Neural progenitor cell (in vitro differentiated cells): ENCODE results near the gene C22orf31. TPM values are rescaled to one million over a fixed set of nuclear protein-coding genes. Genes with fewer than 3 reads are reported as not detected.

Experiments
- DNase-seq: peaks from one replicate; pipeline ENCODE4 v3.0.0-alpha.2; 2016; ENCODE audit warnings: low spot score
- H2AFZ ChIP-seq: fragments of 200-600 bp; sonication (generic); replicated peaks from 2 replicates; pipeline ENCODE4 v1.6.1; 2016; ENCODE audit warnings: antibody characterized with exemption
- H3F3A ChIP-seq: fragments of 200-600 bp; sonication (generic); 2 replicates; pipeline ENCODE4 v1.6.1; 2016; ENCODE audit warnings: antibody characterized with exemption, low read depth
- H3K27ac ChIP-seq: fragments of 200-600 bp; sonication (generic); 2 replicates; pipeline ENCODE4 v1.5.1; 2016; ENCODE audit warnings: mild to moderate bottlenecking
- H3K27me3 ChIP-seq: fragments of 200-600 bp; sonication (generic); 2 replicates; pipeline ENCODE4 v1.6.1; 2016; ENCODE audit warnings: mild to moderate bottlenecking, moderate library complexity
- H3K36me3 ChIP-seq: fragments of 200-600 bp; sonication (generic); 2 replicates; pipeline ENCODE4 v1.5.1; 2016
- H3K4me1 ChIP-seq: fragments of 200-600 bp; sonication (generic); 2 replicates; pipeline ENCODE4 v1.6.1; 2016; ENCODE audit warnings: mixed run types
- H3K4me2 ChIP-seq: fragments of 200-600 bp; sonication (generic); 2 replicates; pipeline ENCODE4 v1.6.1; 2016
- H3K4me3 ChIP-seq: fragments of 200-600 bp; sonication (generic); 2 replicates; pipeline ENCODE4 v1.5.1; 2016
- H3K79me2 ChIP-seq: fragments of 200-600 bp; sonication (generic); 2 replicates; pipeline ENCODE4 v1.6.1; 2016; ENCODE audit warnings: low read depth
- H3K9ac ChIP-seq: fragments of 200-600 bp; sonication (generic); 2 replicates; pipeline ENCODE4 v1.6.1; 2016
- H3K9me3 ChIP-seq: fragments of 200-600 bp; sonication (generic); 2 replicates; pipeline ENCODE4 v1.5.1; 2016; ENCODE audit warnings: low read depth
- H4K20me1 ChIP-seq: fragments of 200-600 bp; sonication (generic); 2 replicates; pipeline ENCODE4 v1.6.1; 2016; ENCODE audit warnings: low read depth
- H3K27ac Mint-ChIP-seq: 3 replicates; pipeline ENCODE4 v1.8.0; 2021; ENCODE audit warnings: mixed read lengths
- H3K27me3 Mint-ChIP-seq: 2 replicates; pipeline ENCODE4 v1.8.0; 2022; ENCODE audit warnings: low read depth, mild to moderate bottlenecking, inconsistent platforms, moderate library complexity, mixed read lengths; ENCODE audit not compliant: insufficient read depth
- H3K36me3 Mint-ChIP-seq: 3 replicates; pipeline ENCODE4 v1.8.0; 2021; ENCODE audit warnings: mixed read lengths
- H3K4me1 Mint-ChIP-seq: 3 replicates; pipeline ENCODE4 v1.8.0; 2021; ENCODE audit warnings: mixed read lengths
- H3K4me3 Mint-ChIP-seq: 3 replicates; pipeline ENCODE4 v1.8.0; 2021; ENCODE audit warnings: mild to moderate bottlenecking, moderate library complexity, mixed read lengths
- H3K9me3 Mint-ChIP-seq: 3 replicates; pipeline ENCODE4 v1.8.0; 2020; ENCODE audit warnings: mixed read lengths
- CTCF ChIP-seq: fragments of 200-600 bp; sonication (generic); IDR thresholded peaks from 2 replicates; pipeline ENCODE4 v1.5.1; 2017; ENCODE audit warnings: antibody characterized with exemption, mild to moderate bottlenecking
- EZH2 ChIP-seq: fragments of 200-600 bp; sonication (generic); IDR thresholded peaks from 2 replicates; pipeline ENCODE4 v1.6.1; 2017; ENCODE audit warnings: antibody characterized with exemption, mild to moderate bottlenecking, moderate library complexity
- EZH2phosphoT487 ChIP-seq: fragments of 200-600 bp; sonication (generic); IDR thresholded peaks from 2 replicates; pipeline ENCODE4 v1.6.1; 2017; ENCODE audit warnings: antibody characterized with exemption
- total RNA-seq: library from RNA; depleted of rRNA; stranded (reverse); fragments of >200 nt; gene quantifications from 2 replicates; pipeline ENCODE4 v1.2.3, GENCODE V29; 2015; ENCODE audit warnings: low replicate concordance

Gene C22orf31
- total RNA-seq, 1 donor from 2014 or later: not detected

- peaks cover 52% of the 10 kb centered on the region for H3K4me1 Mint-ChIP-seq
- peaks cover 17% of the 10 kb centered on the region for H4K20me1 ChIP-seq
- H3K9ac ChIP-seq: no peak overlapping the region
- peak overlapping the region; percentile 64 for H2AFZ ChIP-seq
- H3K36me3 ChIP-seq: no peaks in the 10 kb centered on the region
- H3K27ac Mint-ChIP-seq: no peak overlapping the region
- peak overlapping the region; percentile 91 for H3K4me2 ChIP-seq
- no peaks in the 10 kb centered on the region for H3K4me1 ChIP-seq
- H3K9me3 Mint-ChIP-seq: no peaks in the 10 kb centered on the region
- TF ChIP-seq EZH2phosphoT487 (no peak), CTCF (no peak)
- H3K9me3 ChIP-seq: no peaks in the 10 kb centered on the region
- H3K27ac ChIP-seq: no peak overlapping the region
- DNase-seq: no peak
- peaks cover 14% of the 10 kb centered on the region for H3K27me3 Mint-ChIP-seq
- H3K4me3 ChIP-seq: peak overlapping the region; percentile 46
- H3K4me3 Mint-ChIP-seq: peak overlapping the region; percentile 88
- no peaks in the 10 kb centered on the region for H3K36me3 Mint-ChIP-seq
- H3K27me3 ChIP-seq: peaks cover 70% of the 10 kb centered on the region
- H3F3A ChIP-seq: peaks cover 29% of the 10 kb centered on the region
- H3K79me2 ChIP-seq: no peaks in the 10 kb centered on the region
These were observed 12.7 kb upstream of the C22orf31 start for GRCh38 chr22:29074276-29074772.

GRCh38 chr22:29073618-29074275, 12.1 kb upstream of the C22orf31 start:
- peaks cover 29% of the 10 kb centered on the region for H3F3A ChIP-seq
- no peaks in the 10 kb centered on the region for H3K36me3 Mint-ChIP-seq
- TF ChIP-seq EZH2 (peak; percentile 86), CTCF (no peak), EZH2phosphoT487 (peak; percentile 81)
- no peaks in the 10 kb centered on the region for H3K4me1 ChIP-seq
- peak; percentile 83 for DNase-seq
- H3K4me3 ChIP-seq: peak overlapping the region; percentile 46
- H3K79me2 ChIP-seq: no peaks in the 10 kb centered on the region
- H3K27ac Mint-ChIP-seq: no peak overlapping the region
- H2AFZ ChIP-seq: peak overlapping the region; percentile 64
- peaks cover 17% of the 10 kb centered on the region for H4K20me1 ChIP-seq
- H3K9me3 ChIP-seq: no peaks in the 10 kb centered on the region
- peak overlapping the region; percentile 91 for H3K4me2 ChIP-seq
- H3K36me3 ChIP-seq: no peaks in the 10 kb centered on the region
- peaks cover 50% of the 10 kb centered on the region for H3K4me1 Mint-ChIP-seq
- H3K9me3 Mint-ChIP-seq: no peaks in the 10 kb centered on the region
- peak overlapping the region; percentile 88 for H3K4me3 Mint-ChIP-seq
- H3K27me3 ChIP-seq: peaks cover 76% of the 10 kb centered on the region
- no peak overlapping the region for H3K27ac ChIP-seq
- no peak overlapping the region for H3K9ac ChIP-seq
- H3K27me3 Mint-ChIP-seq: peaks cover 14% of the 10 kb centered on the region

GRCh38 chr22:29072979-29073617, 11.5 kb upstream of the C22orf31 start, which contains the start of gene KREMEN1:
KREMEN1 (plus strand) TSS chr22:29073035; CDS start chr22:29073131, 96 bp downstream.
- peaks cover 29% of the 10 kb centered on the region for H3F3A ChIP-seq
- Mint-ChIP-seq H3K9me3 (no peaks in the 10 kb centered on the region), H3K4me1 (peaks cover 47% of the 10 kb centered on the region), H3K27me3 (peaks cover 14% of the 10 kb centered on the region), H3K4me3 (peak within 1 kb of the TSS; percentile 88), H3K27ac (no peak within 1 kb of the TSS), H3K36me3 (no peaks in the 10 kb centered on the region)
- H3K79me2 ChIP-seq: no peaks in the 10 kb centered on the region
- H3K9me3 ChIP-seq: no peaks in the 10 kb centered on the region
- H3K27ac ChIP-seq: no peak within 1 kb of the TSS
- TF ChIP-seq EZH2phosphoT487 (no peak), CTCF (no peak), EZH2 (no peak)
- peak within 1 kb of the TSS; percentile 91 for H3K4me2 ChIP-seq
- H3K4me1 ChIP-seq: no peaks in the 10 kb centered on the region
- peak within 1 kb of the TSS; percentile 64 for H2AFZ ChIP-seq
- no peak within 1 kb of the TSS for H3K9ac ChIP-seq
- peaks cover 78% of the 10 kb centered on the region for H3K27me3 ChIP-seq
- peak; percentile 34 for DNase-seq
- peak within 1 kb of the TSS; percentile 46 for H3K4me3 ChIP-seq
- H3K36me3 ChIP-seq: no peaks in the 10 kb centered on the region
- peaks cover 17% of the 10 kb centered on the region for H4K20me1 ChIP-seq
